ENCODE measurements around the gene SNRK.

The SNRK gene

DNA sequence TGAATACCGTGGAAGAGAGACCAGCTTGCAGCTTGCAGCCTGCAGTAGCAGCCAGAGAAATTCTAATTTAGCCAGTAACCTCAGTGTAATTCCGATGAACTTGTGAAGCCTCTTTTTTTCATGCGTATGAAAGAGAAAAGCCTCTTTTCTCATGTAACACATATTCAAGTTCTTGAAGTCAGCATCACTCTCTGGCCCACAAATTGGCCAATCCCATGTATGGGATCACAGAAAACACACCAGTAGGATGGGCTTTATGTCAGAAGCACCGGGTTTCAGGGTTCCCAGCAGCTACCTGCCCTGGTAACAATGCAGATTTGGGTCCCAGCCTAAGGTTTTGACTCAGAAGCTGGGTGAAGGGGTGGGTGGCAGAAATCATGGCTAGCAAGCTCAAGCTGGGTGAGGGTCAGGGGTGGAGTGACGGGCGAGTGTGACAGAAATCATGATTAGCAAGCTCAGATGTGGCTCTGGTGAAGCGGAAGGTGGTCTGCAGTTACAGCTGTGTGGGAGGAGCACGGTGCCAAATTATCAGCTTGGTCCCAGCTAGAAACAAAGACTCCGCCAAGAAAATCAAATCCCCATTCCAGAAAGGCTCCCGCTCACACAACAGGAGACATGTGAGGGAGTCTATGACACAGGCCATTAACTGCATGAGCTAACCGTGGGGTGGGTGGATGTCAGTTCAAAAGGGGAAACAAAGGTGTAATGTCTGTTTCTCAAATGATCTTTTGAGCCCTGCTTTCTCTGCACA lies 86.6 kb downstream of the SNRK start:
- Histone ChIP-seq H3K4me2 (ENCODE audit: low read length) (no peak overlapping the region), H4K20me1 (ENCODE audit: insufficient read depth, low read length) (no peaks in the 10 kb centered on the region), H3K4me1 (ENCODE audit: low read length) (no peaks in the 10 kb centered on the region), H3K36me3 (replicated peaks; ENCODE audit: low read depth, low read length) (no peaks in the 10 kb centered on the region), H3K4me3 (ENCODE audit: low read length) (no peak overlapping the region), H2AFZ (ENCODE audit: low read depth, low read length) (no peak overlapping the region), H3K9ac (ENCODE audit: low read length) (no peak overlapping the region), H3K79me2 (ENCODE audit: low read length) (no peaks in the 10 kb centered on the region), H3K27ac (ENCODE audit: low read length) (no peak overlapping the region), H3K9me3 (ENCODE audit: insufficient read depth, low read length) (no peaks in the 10 kb centered on the region), H3K27me3 (ENCODE audit: low read depth, low read length) (no peaks in the 10 kb centered on the region)
- TF ChIP-seq, protein P1, sequence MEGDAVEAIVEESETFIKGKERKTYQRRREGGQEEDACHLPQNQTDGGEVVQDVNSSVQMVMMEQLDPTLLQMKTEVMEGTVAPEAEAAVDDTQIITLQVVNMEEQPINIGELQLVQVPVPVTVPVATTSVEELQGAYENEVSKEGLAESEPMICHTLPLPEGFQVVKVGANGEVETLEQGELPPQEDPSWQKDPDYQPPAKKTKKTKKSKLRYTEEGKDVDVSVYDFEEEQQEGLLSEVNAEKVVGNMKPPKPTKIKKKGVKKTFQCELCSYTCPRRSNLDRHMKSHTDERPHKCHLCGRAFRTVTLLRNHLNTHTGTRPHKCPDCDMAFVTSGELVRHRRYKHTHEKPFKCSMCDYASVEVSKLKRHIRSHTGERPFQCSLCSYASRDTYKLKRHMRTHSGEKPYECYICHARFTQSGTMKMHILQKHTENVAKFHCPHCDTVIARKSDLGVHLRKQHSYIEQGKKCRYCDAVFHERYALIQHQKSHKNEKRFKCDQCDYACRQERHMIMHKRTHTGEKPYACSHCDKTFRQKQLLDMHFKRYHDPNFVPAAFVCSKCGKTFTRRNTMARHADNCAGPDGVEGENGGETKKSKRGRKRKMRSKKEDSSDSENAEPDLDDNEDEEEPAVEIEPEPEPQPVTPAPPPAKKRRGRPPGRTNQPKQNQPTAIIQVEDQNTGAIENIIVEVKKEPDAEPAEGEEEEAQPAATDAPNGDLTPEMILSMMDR (IDR thresholded peaks at IDR 0.05; ENCODE audit: low read depth, low read length), result no peak
- TF ChIP-seq EZH2phosphoT487 (IDR thresholded peaks at IDR 0.05; ENCODE audit: low read depth), result no peak

DNA sequence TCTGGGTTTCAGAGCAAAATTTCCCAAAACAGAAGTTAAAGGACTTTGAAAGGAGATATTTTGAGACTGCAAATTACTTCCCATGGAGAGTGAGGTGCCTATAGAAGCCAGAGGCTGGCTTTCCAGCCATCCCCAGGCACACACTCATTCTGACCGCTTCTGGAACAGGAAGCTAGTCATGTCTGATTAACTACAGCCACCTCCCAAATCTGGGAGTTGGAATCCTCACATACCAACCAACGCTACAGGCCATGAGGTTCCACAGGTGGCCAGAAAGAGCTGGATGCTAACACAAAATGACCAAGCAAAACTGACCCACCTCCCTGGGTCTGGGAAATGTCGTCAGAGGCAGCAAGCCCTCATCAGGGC lies 87.2 kb downstream of the SNRK start:
- no peak overlapping the region for H3K4me3 ChIP-seq (ENCODE audit: low read length)
- no peaks in the 10 kb centered on the region for H3K36me3 ChIP-seq (replicated peaks; ENCODE audit: low read depth, low read length)
- no peaks in the 10 kb centered on the region for H4K20me1 ChIP-seq (ENCODE audit: insufficient read depth, low read length)
- no peak overlapping the region for H3K27ac ChIP-seq (ENCODE audit: low read length)
- H3K4me2 ChIP-seq (ENCODE audit: low read length), result no peak overlapping the region
- no peaks in the 10 kb centered on the region for H3K27me3 ChIP-seq (ENCODE audit: low read depth, low read length)
- no peaks in the 10 kb centered on the region for H3K79me2 ChIP-seq (ENCODE audit: low read length)
- no peak overlapping the region for H2AFZ ChIP-seq (ENCODE audit: low read depth, low read length)
- H3K4me1 ChIP-seq (ENCODE audit: low read length), result no peaks in the 10 kb centered on the region
- H3K9me3 ChIP-seq (ENCODE audit: insufficient read depth, low read length), result no peaks in the 10 kb centered on the region
- TF ChIP-seq, protein P1 (IDR thresholded peaks at IDR 0.05; ENCODE audit: low read depth, low read length), result no peak
- no peak for TF ChIP-seq EZH2phosphoT487 (IDR thresholded peaks at IDR 0.05; ENCODE audit: low read depth)
- no peak overlapping the region for H3K9ac ChIP-seq (ENCODE audit: low read length)

DNA sequence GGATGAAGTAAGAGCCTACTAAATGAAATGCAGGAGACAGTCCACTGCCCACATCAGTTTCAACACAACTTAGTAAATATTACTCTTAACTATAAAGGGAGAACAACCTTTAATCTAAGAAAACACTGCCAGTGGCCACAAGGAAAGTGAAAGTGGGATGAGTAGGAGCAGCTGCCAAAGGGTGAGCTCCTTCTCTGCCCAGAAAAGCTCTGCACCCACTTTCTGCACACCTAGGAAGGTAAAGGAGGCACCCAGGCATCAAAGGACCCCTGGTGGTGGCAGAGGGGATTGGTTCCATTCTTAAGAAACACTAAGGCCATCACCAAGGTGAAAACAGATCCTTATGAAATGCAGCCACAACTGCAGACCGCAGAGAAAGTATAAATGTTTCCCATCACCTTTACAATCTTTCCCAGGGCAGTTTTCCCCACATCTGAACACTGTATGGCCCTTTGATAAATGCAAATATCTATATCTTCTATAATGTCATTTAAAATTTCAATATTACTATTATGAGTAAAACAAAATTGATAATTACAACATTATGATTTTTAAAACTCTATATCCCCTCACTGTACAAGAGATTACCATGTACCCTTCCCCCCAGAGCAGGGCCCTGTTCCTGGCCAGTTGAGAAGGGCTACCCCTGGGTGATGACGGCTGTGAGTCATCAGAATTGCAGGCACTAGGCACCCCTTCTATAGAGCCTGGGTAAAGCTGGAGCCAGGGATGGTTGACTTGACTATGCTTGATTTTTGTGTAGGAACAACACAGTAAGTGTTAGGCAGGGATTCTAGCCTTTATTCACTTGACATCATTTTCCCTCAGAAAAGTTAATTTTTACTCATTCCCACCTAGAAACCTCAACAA lies 92.0 kb downstream of the SNRK start:
- Histone ChIP-seq H3K4me2 (ENCODE audit: low read length) (no peak overlapping the region), H3K4me3 (ENCODE audit: low read length) (no peak overlapping the region), H3K9ac (ENCODE audit: low read length) (no peak overlapping the region), H3K27ac (ENCODE audit: low read length) (no peak overlapping the region), H3K79me2 (ENCODE audit: low read length) (no peaks in the 10 kb centered on the region), H2AFZ (ENCODE audit: low read depth, low read length) (no peak overlapping the region), H3K36me3 (replicated peaks; ENCODE audit: low read depth, low read length) (no peaks in the 10 kb centered on the region), H3K9me3 (ENCODE audit: insufficient read depth, low read length) (no peaks in the 10 kb centered on the region), H4K20me1 (ENCODE audit: insufficient read depth, low read length) (no peaks in the 10 kb centered on the region), H3K4me1 (ENCODE audit: low read length) (no peaks in the 10 kb centered on the region), H3K27me3 (ENCODE audit: low read depth, low read length) (no peaks in the 10 kb centered on the region)
- TF ChIP-seq, protein P1 (IDR thresholded peaks at IDR 0.05; ENCODE audit: low read depth, low read length), result peak; percentile 73
- no peak for TF ChIP-seq EZH2phosphoT487 (IDR thresholded peaks at IDR 0.05; ENCODE audit: low read depth)

DNA sequence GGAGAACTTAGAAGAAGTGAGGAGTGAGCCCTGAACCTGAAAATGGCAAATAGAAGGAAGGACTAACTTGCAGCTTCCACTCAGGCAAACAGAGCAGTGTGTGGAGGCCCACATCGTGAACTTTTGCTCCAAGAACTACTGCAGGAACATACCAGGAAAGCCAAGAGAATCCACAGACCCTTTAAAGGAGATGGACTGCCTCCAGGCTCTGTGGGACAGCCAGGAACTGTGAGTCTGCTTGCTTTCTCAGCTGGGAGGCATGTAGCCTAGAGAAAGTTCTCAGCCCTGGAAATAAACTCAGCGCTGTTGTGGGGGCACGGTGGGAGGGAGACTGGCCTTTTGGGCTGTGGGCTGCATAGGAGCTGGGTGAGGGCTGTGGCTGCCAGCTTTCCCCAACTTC lies 93.0 kb downstream of the SNRK start:
- no peaks in the 10 kb centered on the region for H3K36me3 ChIP-seq (replicated peaks; ENCODE audit: low read depth, low read length)
- no peak overlapping the region for H3K27ac ChIP-seq (ENCODE audit: low read length)
- no peaks in the 10 kb centered on the region for H3K9me3 ChIP-seq (ENCODE audit: insufficient read depth, low read length)
- no peak overlapping the region for H3K4me3 ChIP-seq (ENCODE audit: low read length)
- H3K27me3 ChIP-seq (ENCODE audit: low read depth, low read length), result no peaks in the 10 kb centered on the region
- no peaks in the 10 kb centered on the region for H3K79me2 ChIP-seq (ENCODE audit: low read length)
- H3K4me2 ChIP-seq (ENCODE audit: low read length), result no peak overlapping the region
- TF ChIP-seq, protein P1 (IDR thresholded peaks at IDR 0.05; ENCODE audit: low read depth, low read length), result no peak
- TF ChIP-seq EZH2phosphoT487 (IDR thresholded peaks at IDR 0.05; ENCODE audit: low read depth), result no peak
- no peaks in the 10 kb centered on the region for H4K20me1 ChIP-seq (ENCODE audit: insufficient read depth, low read length)
- H2AFZ ChIP-seq (ENCODE audit: low read depth, low read length), result no peak overlapping the region
- no peak overlapping the region for H3K9ac ChIP-seq (ENCODE audit: low read length)
- no peaks in the 10 kb centered on the region for H3K4me1 ChIP-seq (ENCODE audit: low read length)

Data from OCI-LY3 (cell line).